ENCODE measurements around the gene IYD. TPM values are rescaled to one million over a fixed set of nuclear protein-coding genes. Genes with fewer than 3 reads are reported as not detected.

Gene IYD
- total and polyA plus RNA-seq, 10 of the 15 experiments (the other 5 are each of a cell fraction or from before 2014, with no cell fraction given) = 0.07 TPM; not detected in 9

DNA sequence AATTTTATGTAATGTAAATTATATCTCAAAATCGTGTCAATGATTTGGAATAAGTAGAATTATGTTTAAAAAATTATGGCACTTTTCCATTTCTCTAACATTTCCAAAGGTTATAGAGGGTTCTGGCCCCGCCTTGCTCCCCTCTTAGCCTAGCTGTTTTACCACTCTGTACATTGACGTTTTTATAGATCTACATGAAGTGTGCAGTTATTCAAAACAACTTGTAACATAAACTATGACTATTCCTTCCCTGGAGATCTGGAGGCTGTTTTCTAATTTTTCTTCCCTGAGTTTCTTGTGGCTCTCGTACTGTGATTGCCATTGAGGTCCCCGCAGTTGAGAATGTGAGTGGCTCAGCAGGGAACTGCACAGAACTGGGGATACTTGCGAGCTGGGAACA lies 48.4 kb downstream of the IYD start:
- Histone ChIP-seq H3K36me3 (ENCODE audit: control insufficient read depth in 2 of 2, insufficient read depth in 2 of 2, low read length in 1 of 2) (no peaks in the 10 kb centered on the region), H3K27ac (ENCODE audit: control insufficient read depth, insufficient read depth) (no peak overlapping the region), H3K79me2 (ENCODE audit: control insufficient read depth, insufficient read depth, low read length) (no peaks in the 10 kb centered on the region), H4K20me1 (ENCODE audit: control insufficient read depth, insufficient read depth) (no peaks in the 10 kb centered on the region), H3K4me2 (ENCODE audit: control insufficient read depth, insufficient read depth) (no peak overlapping the region), H3K9ac (ENCODE audit: control insufficient read depth, insufficient read depth, low read length) (no peak overlapping the region), H3K4me1 (ENCODE audit: control insufficient read depth, insufficient read depth, low read length) (no peaks in the 10 kb centered on the region), H3K27me3 (replicated peaks in 1 of 2; ENCODE audit: control insufficient read depth in 2 of 2, insufficient read depth in 2 of 2, low read length in 1 of 2) (no peaks in the 10 kb centered on the region; a peak in 2 of 4 replicates), H3K4me3 (no peak overlapping the region), H2AFZ (ENCODE audit: control insufficient read depth, low read depth, low read length) (no peak overlapping the region), H3K9me3 (replicated peaks; ENCODE audit: control insufficient read depth, insufficient read depth, low read length) (no peaks in the 10 kb centered on the region; the same call in 2 of the 3 replicates)
- CTCF ChIA-PET = interaction anchor here (1.1 to 4.9 kb wide), 19 partner anchors 8 to 907 kb away, joined by 3 to 217 read pairs (median 9); partner anchors contain the start of gene PLEKHG1
- BruUV-seq (replicated peaks) = no TSS peak
- SMC1A ChIA-PET (ENCODE audit: uncharacterized antibody, unreplicated experiment) = interaction anchor here (0.8 to 4.9 kb wide), 17 partner anchors 22 to 406 kb away, joined by 3 to 142 read pairs (median 7); partner anchors contain the start of gene PLEKHG1
- DNase-seq (ENCODE audit: low read depth, low spot score) (no peak), FAIRE-seq (no peak), ATAC-seq (no peak)
- intact Hi-C loops (cut with micrococcal nuclease; ENCODE audit: unreplicated experiment) (loop anchor here (5.0 to 10.0 kb wide), 2 partner anchors 275 to 918 kb away; no protein-coding TSS in a partner anchor), in situ Hi-C loops (cut with MboI) (loop anchor here (5.0 kb wide), 2 partner anchors 325 to 395 kb away; no protein-coding TSS in a partner anchor)
- 39% methylated on average over 6 of the region's 6 CpGs for WGBS (ENCODE audit: insufficient coverage, insufficient replicate concordance, low lambda C conversion rate, missing lambda C conversion rate)
- POLR2A ChIA-PET = no interaction called here
- RAD21 ChIA-PET (ENCODE audit: unreplicated experiment) = interaction anchor here (1.3 to 2.9 kb wide), 7 partner anchors 15 to 471 kb away, joined by 3 to 130 read pairs (median 5); no protein-coding TSS in a partner anchor
- TF ChIP-seq GATAD2B (conservative IDR thresholded peaks at IDR 0.05; ENCODE audit: low read depth) (no peak), RFX5 (IDR thresholded peaks at IDR 0.05; ENCODE audit: low read depth, low read length) (no peak), RB1 (IDR thresholded peaks at IDR 0.05; ENCODE audit: borderline replicate concordance) (no peak), SREBF2 (IDR thresholded peaks at IDR 0.05; ENCODE audit: low read length) (no peak), NFIC (IDR thresholded peaks at IDR 0.05; ENCODE audit: low read depth, low read length) (no peak), YBX1 (IDR thresholded peaks at IDR 0.05) (no peak), NR2C2 (IDR thresholded peaks at IDR 0.05; ENCODE audit: borderline replicate concordance, control insufficient read depth, insufficient read length, low read depth) (no peak), CBFB (IDR thresholded peaks at IDR 0.05; ENCODE audit: low read depth) (no peak), CHD1 (IDR thresholded peaks at IDR 0.05; ENCODE audit: low read depth, low read length) (no peak), CREB1 (IDR thresholded peaks at IDR 0.05; ENCODE audit: low read depth) (no peak)
- TF ChIP-seq, protein P1, sequence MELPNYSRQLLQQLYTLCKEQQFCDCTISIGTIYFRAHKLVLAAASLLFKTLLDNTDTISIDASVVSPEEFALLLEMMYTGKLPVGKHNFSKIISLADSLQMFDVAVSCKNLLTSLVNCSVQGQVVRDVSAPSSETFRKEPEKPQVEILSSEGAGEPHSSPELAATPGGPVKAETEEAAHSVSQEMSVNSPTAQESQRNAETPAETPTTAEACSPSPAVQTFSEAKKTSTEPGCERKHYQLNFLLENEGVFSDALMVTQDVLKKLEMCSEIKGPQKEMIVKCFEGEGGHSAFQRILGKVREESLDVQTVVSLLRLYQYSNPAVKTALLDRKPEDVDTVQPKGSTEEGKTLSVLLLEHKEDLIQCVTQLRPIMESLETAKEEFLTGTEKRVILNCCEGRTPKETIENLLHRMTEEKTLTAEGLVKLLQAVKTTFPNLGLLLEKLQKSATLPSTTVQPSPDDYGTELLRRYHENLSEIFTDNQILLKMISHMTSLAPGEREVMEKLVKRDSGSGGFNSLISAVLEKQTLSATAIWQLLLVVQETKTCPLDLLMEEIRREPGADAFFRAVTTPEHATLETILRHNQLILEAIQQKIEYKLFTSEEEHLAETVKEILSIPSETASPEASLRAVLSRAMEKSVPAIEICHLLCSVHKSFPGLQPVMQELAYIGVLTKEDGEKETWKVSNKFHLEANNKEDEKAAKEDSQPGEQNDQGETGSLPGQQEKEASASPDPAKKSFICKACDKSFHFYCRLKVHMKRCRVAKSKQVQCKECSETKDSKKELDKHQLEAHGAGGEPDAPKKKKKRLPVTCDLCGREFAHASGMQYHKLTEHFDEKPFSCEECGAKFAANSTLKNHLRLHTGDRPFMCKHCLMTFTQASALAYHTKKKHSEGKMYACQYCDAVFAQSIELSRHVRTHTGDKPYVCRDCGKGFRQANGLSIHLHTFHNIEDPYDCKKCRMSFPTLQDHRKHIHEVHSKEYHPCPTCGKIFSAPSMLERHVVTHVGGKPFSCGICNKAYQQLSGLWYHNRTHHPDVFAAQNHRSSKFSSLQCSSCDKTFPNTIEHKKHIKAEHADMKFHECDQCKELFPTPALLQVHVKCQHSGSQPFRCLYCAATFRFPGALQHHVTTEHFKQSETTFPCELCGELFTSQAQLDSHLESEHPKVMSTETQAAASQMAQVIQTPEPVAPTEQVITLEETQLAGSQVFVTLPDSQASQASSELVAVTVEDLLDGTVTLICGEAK (IDR thresholded peaks at IDR 0.05; ENCODE audit: borderline replicate concordance) = no peak
- TF ChIP-seq, protein P2, sequence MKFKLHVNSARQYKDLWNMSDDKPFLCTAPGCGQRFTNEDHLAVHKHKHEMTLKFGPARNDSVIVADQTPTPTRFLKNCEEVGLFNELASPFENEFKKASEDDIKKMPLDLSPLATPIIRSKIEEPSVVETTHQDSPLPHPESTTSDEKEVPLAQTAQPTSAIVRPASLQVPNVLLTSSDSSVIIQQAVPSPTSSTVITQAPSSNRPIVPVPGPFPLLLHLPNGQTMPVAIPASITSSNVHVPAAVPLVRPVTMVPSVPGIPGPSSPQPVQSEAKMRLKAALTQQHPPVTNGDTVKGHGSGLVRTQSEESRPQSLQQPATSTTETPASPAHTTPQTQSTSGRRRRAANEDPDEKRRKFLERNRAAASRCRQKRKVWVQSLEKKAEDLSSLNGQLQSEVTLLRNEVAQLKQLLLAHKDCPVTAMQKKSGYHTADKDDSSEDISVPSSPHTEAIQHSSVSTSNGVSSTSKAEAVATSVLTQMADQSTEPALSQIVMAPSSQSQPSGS (IDR thresholded peaks at IDR 0.05; ENCODE audit: low read length) = no peak
- TF ChIP-seq, protein P3, sequence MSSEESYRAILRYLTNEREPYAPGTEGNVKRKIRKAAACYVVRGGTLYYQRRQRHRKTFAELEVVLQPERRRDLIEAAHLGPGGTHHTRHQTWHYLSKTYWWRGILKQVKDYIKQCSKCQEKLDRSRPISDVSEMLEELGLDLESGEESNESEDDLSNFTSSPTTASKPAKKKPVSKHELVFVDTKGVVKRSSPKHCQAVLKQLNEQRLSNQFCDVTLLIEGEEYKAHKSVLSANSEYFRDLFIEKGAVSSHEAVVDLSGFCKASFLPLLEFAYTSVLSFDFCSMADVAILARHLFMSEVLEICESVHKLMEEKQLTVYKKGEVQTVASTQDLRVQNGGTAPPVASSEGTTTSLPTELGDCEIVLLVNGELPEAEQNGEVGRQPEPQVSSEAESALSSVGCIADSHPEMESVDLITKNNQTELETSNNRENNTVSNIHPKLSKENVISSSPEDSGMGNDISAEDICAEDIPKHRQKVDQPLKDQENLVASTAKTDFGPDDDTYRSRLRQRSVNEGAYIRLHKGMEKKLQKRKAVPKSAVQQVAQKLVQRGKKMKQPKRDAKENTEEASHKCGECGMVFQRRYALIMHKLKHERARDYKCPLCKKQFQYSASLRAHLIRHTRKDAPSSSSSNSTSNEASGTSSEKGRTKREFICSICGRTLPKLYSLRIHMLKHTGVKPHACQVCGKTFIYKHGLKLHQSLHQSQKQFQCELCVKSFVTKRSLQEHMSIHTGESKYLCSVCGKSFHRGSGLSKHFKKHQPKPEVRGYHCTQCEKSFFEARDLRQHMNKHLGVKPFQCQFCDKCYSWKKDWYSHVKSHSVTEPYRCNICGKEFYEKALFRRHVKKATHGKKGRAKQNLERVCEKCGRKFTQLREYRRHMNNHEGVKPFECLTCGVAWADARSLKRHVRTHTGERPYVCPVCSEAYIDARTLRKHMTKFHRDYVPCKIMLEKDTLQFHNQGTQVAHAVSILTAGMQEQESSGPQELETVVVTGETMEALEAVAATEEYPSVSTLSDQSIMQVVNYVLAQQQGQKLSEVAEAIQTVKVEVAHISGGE (CRISPR knock-in tag; IDR thresholded peaks at IDR 0.05) = no peak
- TF ChIP-seq, protein P4, sequence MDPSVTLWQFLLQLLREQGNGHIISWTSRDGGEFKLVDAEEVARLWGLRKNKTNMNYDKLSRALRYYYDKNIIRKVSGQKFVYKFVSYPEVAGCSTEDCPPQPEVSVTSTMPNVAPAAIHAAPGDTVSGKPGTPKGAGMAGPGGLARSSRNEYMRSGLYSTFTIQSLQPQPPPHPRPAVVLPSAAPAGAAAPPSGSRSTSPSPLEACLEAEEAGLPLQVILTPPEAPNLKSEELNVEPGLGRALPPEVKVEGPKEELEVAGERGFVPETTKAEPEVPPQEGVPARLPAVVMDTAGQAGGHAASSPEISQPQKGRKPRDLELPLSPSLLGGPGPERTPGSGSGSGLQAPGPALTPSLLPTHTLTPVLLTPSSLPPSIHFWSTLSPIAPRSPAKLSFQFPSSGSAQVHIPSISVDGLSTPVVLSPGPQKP (IDR thresholded peaks at IDR 0.05; ENCODE audit: low read depth, low read length) = no peak
